Peyer's patch (tissue), 4 donors: ENCODE results near the gene ABCB9.

ENCODE experiments used
- CTCF ChIP-seq, 6 experiments: fragments of 450-650 bp in 4 of 6; fragments of 200-600 bp in 2 of 6; sonication (generic) in 1 of 6; IDR thresholded peaks; one replicate each; pipeline ENCODE4 v1.5.1; 2017 to 2019; ENCODE audit warnings: antibody characterized with exemption in 6 of 6, mild to moderate bottlenecking in 3 of 6, moderate library complexity in 1 of 6
- POLR2A ChIP-seq, 2 donors: fragments of 450-650 bp; IDR thresholded peaks; one replicate each; pipeline ENCODE4 v1.5.1; 2017; ENCODE audit warnings: antibody characterized with exemption in 2 of 2, mild to moderate bottlenecking in 2 of 2, moderate library complexity in 2 of 2

GRCh38 chr12:122989874-122990419, 23.7 kb upstream of the ABCB9 start:
- no peak for TF ChIP-seq CTCF (IDR thresholded peaks at IDR 0.05)
- no peak for TF ChIP-seq POLR2A (IDR thresholded peaks at IDR 0.05)
